ENCODE measurements around the gene AATK.
A peak's percentile ranks its signal among the peaks of the same experiment; 100 is the strongest.

Gene AATK

GRCh38 chr17:81110488-81111040 is 55.5 kb downstream of the AATK start:
- no peak for DNase-seq

GRCh38 chr17:81109957-81110356 is 56.1 kb downstream of the AATK start:
- DNase-seq: no peak

- DNase-seq: no peak
Observed at GRCh38 chr17:81108220-81108619, 57.8 kb downstream of the AATK start.

GRCh38 chr17:81106716-81107115 is 59.3 kb downstream of the AATK start:
- DNase-seq: no peak

- no peak for DNase-seq
Observed at GRCh38 chr17:81103379-81103778, 62.6 kb downstream of the AATK start.

GRCh38 chr17:81102869-81103268 is 63.2 kb downstream of the AATK start:
- DNase-seq: no peak

- DNase-seq: no peak
Observed at GRCh38 chr17:81102352-81102751, 63.7 kb downstream of the AATK start.

GRCh38 chr17:81101614-81102306 is 64.3 kb downstream of the AATK start:
- peak; percentile 71 for DNase-seq

GRCh38 chr17:81100668-81101067 is 65.4 kb downstream of the AATK start:
- no peak for DNase-seq

- DNase-seq: no peak
Observed at GRCh38 chr17:81099888-81100287, 66.1 kb downstream of the AATK start.

- no peak for DNase-seq
Observed at GRCh38 chr17:81097943-81098308, 68.1 kb downstream of the AATK start.

GRCh38 chr17:81097134-81097942 is 68.7 kb downstream of the AATK start:
- DNase-seq: peak; percentile 78

GRCh38 chr17:81096741-81097133 is 69.3 kb downstream of the AATK start:
- DNase-seq: no peak

GRCh38 chr17:81095383-81095762 is 70.6 kb downstream of the AATK start:
- no peak for DNase-seq

- DNase-seq: peak; percentile 99
Observed at GRCh38 chr17:81094509-81095382, 71.3 kb downstream of the AATK start.

- no peak for DNase-seq
Observed at GRCh38 chr17:81093619-81094508, 72.2 kb downstream of the AATK start.

- DNase-seq: no peak
Observed at GRCh38 chr17:81092518-81093095, 73.4 kb downstream of the AATK start.

- no peak for DNase-seq
Observed at GRCh38 chr17:81091774-81092517, 74.1 kb downstream of the AATK start.

GRCh38 chr17:81091154-81091553 is 74.9 kb downstream of the AATK start:
- DNase-seq: no peak

GRCh38 chr17:81090361-81091136 is 75.5 kb downstream of the AATK start:
- no peak for DNase-seq
